ENCODE measurements around the gene RASSF5.

DNA sequence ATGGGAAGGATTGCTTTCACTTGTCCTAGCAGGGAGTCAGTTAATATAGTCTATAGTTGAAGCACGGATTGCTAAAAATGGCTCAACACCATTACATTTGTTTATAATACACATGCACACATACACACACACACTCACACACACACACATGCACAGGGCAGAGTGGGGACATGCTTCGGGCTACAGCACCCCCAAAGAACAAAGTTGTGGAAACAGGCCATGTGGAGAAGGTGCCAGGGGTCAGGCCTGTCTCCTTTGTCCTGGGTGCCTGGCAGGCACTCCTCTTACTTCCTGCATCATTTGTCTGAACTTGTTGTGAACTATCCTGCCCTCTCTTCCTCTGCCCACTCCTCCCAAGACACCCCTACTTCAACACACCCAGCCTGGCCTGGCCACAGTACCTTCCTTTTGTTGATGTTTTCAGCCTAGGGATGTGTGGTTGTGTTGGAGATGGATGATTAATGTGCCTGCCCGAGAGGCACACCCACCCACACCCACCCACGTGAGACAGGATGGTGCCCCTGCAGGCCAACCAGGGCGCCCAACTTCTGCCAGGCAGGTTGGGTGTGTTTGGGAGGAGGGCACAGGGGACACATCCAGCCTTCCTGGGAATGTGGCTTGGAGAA lies 17.5 kb downstream of the RASSF5 start:
- TF ChIP-seq, protein P1, sequence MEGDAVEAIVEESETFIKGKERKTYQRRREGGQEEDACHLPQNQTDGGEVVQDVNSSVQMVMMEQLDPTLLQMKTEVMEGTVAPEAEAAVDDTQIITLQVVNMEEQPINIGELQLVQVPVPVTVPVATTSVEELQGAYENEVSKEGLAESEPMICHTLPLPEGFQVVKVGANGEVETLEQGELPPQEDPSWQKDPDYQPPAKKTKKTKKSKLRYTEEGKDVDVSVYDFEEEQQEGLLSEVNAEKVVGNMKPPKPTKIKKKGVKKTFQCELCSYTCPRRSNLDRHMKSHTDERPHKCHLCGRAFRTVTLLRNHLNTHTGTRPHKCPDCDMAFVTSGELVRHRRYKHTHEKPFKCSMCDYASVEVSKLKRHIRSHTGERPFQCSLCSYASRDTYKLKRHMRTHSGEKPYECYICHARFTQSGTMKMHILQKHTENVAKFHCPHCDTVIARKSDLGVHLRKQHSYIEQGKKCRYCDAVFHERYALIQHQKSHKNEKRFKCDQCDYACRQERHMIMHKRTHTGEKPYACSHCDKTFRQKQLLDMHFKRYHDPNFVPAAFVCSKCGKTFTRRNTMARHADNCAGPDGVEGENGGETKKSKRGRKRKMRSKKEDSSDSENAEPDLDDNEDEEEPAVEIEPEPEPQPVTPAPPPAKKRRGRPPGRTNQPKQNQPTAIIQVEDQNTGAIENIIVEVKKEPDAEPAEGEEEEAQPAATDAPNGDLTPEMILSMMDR (IDR thresholded peaks at IDR 0.05) = no peak
- no peak for TF ChIP-seq POLR2A (IDR thresholded peaks at IDR 0.05)

Measured in uterus (tissue), 2 donors.